ENCODE measurements around the gene MAN1B1.

Gene MAN1B1

DNA sequence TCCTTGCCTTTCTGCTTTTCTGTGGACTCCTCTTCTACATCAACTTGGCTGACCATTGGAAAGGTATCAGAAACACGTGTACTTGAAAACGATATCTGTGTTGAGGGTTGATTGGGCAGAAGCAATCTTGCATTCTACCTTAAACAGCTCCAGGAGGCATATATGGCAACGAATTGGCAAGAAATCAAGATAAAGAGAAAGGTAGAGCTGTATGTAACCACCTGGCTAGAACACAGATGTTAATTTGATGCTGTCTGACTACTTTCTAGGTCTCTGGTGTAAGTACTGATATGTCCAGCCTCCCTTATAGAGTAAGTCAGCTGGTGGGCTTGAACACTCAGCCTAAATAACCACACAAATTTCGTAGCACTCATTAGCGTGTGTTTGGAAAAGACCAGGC lies 1.3 kb downstream of the MAN1B1 start:
- no peak for DNase-seq

DNA sequence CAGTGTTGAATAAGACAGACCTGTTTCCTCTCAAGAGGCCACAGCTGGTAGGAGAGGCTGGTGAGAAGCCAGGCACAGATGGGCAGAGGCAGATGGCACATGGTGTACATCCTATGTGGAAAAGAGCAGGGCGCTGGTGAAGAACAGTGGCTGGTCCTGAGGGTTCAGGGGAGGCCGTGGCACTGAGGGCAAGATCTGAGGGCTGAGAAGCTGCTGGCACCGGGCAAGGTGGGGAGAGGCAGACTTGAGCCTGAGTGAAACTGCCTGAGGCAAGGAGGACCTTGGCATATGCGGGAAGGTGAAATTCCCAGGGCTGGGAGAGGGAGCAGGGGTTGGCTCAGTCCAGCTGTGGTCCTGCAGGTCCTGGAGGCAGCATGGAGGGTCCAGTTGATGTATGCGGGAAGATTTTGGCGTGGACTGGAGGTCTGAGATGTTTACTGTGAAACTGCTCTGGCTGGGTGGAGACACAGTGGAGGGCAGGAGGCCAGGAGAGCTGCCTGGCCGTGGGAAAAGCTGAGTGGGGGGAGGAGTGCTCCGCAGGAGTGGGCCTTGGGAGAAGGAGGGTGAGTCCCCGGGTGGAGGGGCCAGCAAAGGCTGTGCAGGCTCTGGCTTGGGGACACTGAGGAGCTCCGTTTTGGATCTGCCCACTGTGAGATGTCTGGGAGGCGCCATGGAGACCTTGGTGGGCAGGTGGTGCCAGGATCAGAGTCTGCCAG lies 2.6 kb downstream of the MAN1B1 start:
- DNase-seq: no peak

DNA sequence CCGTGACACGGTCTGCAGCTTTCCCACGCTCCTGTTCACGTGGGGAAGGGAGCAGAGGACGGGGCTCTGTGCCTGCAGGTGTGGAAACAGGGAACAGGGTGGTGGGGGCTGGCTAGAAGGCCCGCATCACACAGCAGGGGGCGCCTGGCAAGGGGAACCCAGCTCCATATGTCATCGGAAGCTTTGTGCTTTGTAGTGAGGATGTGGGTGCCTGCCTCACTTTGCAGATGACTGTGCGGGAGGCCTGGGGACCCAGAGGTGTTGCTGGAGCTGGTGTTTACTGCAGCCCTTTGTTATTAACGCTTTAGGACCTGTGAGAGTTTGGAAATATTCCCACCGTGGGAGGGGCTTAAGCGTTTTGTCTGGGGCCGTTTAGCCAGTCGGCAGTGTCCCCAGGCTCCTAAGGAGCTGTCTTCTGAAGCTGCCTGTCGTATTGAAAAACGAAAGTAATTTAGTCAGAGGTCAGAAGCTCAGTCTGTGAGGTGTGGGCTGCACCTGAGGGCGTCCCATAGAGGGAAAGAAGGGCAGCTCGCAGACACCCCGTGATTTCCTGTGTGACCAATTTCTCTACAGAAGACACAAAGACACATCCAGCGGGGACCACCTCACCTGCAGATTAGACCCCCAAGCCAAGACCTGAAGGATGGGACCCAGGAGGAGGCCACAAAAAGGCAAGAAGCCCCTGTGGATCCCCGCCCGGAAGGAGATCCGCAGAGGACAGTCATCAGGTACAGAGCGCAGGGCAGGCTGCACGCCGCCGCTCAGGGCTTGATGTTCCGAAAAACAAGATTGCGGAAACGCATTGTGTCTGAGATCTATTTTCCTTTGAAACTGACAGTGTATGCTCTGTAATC lies 9.1 kb downstream of the MAN1B1 start:
- DNase-seq: no peak

DNA sequence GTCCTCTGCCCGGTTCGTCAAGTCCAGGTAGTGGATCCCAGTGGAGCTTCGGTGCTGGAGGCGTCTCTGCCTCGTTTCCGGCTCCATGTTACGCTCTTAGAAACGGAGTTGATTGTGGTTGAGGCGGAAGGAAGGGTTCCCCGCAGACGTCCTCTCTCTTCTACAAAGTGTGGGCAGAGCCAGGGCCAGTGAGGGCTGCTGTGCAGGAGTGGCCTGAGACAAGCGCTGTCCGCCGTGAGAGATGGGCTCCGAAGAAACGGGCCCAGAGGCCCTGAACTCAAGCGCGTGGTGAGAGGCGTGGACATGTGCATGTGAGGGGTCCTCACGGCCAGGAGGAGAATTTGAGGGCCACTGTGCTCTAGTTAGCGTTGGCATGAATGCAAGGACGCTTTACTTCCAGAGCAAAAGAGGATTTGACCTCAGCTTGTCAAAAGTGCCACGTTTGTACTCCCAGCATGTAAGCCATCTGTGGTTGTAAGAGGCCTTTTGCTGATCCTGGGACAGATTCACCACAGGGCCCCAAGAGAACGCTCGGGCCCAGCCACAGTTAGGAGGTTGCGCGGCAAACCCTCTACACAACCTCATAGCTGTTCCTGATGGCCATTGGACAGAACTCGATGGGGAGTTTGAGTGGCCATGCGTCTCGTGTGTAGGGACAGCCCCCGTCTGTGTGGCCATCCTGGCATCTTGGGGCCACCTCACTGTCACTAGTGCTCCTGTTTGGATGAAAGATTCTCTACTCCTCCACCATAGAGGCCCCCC lies 10.2 kb downstream of the MAN1B1 start:
- no peak for DNase-seq

DNA sequence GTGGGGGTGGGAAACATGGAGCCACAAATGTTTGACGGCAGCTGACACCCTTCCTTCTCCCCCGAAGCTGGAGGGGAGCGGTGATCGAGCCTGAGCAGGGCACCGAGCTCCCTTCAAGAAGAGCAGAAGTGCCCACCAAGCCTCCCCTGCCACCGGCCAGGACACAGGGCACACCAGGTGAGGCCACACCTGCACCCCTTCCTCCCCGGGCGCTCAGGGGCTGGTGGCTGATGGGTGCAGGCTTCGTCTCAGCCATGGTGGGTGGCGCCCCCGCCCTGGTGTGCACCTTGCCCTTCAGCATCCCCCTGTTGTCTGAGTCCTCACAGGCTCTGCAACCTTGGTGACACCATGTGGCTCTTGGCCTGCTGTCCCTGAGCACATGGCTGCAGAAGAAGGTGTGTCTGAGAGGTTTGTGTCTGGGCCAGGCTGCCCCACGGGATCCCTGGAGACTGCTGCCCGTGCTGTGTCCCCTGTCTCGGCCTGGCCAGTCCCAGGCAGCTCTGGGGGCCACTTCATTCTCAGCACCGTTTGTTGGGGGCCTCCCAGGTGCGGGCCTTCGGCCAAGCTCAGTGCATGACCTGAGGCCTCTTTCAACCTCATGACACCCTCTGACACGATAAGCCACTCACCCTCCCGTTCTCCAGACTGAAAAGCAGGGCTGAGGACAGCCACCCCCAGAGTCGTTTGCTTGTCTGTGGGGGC lies 11.1 kb downstream of the MAN1B1 start:
- no peak for DNase-seq

DNA sequence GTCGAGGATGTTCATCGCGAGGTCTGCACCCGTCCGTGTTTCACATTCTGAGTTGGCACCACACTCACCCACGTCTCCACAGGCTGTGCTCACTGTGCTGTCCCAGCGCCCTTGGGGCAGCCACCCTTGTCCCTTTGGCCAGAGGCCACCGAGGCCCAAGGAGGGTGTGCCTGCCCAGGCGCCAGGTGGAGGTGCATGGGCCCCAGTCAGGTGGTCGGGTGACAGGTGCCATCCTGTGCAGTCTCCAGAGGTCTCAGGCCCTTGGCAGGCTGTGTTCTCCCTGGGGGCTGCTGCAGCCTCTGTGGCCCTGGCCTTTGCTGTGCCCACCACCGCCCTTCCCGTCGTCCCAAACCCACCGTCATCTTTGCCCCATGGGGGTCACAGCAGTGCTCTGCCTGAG lies 12.4 kb downstream of the MAN1B1 start:
- no peak for DNase-seq

DNA sequence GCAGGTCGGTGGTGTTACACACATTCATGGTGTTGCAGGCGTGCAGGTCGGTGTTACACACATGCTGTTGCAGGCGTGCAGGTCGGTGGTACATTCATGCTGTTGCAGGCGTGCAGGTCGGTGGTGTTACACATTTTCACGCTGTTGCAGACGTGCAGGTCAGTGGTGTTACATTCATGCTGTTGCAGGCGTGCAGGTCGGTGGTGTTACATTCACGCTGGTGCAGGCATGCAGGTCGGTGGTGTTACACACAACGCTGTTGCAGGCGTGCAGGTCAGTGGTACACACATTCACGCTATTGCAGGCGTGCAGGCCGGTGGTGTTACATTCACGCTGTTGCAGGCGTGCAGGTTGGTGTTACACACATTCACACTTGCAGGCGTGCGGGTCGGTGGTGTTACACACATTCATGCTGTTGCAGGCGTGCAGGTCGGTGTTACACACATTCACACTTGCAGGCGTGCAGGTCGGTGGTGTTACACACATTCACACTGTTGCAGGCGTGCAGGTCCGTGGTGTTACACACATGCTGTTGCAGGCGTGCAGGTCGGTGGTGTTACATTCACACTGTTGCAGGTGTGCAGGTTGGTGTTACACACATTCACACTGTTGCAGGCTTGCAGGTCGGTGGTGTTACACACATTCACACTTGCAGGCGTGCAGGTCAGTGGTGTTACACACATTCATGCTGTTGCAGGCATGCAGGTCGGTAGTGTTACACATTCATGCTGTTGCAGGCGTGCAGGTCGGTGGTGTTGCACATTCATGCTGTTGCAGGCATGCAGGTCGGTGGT lies 16.6 kb downstream of the MAN1B1 start:
- DNase-seq: no peak

DNA sequence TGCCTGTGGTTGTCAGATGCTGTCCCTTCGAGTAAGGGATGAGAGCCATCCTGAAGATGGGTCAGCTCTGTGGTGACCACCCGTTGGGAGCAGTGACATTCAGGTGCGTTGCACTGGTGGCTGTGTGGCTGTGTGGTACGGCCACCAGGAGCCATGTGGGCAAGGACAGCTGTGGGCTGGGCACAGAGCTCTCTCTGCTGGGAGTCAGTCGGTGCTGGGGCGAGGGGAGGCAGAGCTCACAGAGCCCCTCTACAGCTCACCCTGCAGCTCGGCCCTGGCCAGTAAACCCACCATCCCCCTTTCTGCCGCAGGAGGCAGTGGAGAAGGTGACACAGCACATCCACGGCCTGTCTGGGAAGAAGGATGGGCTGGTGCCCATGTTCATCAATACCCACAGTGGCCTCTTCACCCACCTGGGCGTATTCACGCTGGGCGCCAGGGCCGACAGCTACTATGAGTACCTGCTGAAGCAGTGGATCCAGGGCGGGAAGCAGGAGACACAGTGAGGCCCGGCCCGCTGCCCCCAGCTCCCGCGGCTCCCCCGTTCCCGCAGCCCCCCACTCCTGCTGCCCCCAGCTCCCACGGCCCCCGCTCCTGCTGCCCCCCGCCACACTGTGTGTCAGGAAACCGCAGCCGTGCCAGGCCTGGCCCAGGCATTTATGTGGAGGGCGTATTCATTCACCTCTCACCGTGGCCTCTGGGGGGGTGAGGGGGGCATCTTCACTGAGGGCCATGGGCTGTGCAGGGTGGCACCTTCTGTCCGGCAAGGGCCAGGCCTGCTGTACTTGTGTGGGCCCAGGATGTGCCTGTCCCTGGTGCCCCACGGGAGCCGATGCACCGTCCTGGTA lies 19.3 kb downstream of the MAN1B1 start:
- DNase-seq: no peak

DNA sequence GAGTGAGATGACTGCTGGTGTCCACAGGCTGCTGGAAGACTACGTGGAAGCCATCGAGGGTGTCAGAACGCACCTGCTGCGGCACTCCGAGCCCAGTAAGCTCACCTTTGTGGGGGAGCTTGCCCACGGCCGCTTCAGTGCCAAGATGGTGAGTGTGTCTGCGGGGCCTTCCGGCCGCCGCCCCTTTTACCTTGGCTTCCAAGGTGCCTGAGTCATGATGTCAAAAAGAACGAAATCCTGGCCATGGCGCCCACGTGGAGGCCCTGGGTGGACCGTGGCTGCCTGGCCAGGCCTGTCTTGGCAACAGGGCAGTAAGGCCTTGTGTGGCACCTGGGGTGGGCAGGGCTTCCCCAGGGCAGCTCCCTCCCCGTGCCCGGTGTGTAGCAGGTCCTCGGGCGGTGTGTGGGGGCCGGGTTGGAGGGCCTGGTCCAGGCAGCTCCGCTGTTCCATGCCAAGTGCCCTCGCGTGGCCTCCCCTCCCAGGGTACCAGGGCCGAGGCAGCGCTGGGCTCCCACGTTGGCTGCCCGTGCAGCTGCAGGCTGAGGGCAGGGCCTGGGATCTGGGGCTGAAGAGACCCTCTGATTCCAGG lies 20.0 kb downstream of the MAN1B1 start:
- no peak for DNase-seq

DNA sequence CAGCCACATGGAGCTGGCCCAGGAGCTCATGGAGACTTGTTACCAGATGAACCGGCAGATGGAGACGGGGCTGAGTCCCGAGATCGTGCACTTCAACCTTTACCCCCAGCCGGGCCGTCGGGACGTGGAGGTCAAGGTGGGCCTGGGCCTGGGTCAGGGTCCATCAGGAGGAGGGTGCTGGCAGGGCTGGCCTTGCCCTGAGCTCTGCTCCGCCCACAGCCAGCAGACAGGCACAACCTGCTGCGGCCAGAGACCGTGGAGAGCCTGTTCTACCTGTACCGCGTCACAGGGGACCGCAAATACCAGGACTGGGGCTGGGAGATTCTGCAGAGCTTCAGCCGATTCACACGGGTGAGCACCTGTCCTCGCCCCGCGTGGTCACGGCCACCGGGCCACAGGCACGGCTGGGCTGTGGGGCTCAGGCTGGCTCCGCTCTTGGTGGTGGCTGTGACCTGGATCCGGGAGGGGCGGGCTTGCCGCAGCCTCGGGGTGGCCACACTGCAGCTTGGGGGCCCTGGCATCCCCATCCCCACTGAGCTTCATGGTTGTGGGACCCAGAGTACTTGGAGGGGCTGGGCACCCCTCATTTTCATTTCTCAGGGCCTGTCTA lies 20.6 kb downstream of the MAN1B1 start:
- DNase-seq: no peak

DNA sequence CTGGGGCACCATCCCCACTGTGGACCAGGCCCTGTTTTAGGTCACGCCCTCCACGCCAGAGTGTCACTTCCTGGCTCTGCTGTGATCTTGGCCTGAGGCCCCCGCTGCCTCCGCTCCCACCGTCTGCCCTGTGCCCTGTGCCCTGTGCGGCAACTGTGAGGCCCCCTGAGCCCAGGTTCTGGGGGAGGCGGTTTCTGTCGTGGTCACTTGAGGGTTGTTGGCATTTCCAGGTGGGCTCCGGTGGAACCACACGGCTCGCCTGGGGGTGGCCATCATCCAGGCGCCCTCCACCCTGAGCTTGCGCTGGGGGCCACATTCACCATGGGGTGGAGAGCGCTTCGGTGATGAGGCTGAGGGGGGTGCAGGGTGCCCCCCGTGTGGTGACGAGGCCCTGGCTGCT lies 21.2 kb downstream of the MAN1B1 start:
- DNase-seq: no peak

DNA sequence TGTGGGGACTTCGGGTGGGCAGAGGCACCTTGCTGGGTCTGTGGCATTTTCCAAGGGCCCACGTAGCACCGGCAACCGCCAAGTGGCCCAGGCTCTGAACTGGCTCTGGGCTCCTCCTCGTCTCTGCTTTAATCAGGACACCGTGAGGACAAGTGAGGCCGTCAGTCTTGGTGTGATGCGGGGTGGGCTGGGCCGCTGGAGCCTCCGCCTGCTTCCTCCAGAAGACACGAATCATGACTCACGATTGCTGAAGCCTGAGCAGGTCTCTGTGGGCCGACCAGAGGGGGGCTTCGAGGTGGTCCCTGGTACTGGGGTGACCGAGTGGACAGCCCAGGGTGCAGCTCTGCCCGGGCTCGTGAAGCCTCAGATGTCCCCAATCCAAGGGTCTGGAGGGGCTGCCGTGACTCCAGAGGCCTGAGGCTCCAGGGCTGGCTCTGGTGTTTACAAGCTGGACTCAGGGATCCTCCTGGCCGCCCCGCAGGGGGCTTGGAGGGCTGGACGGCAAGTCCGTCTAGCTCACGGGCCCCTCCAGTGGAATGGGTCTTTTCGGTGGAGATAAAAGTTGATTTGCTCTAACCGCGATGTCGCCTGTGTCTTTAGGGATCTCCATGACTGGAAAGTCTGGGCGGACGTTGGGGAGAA lies 21.9 kb downstream of the MAN1B1 start:
- no peak for DNase-seq

DNA sequence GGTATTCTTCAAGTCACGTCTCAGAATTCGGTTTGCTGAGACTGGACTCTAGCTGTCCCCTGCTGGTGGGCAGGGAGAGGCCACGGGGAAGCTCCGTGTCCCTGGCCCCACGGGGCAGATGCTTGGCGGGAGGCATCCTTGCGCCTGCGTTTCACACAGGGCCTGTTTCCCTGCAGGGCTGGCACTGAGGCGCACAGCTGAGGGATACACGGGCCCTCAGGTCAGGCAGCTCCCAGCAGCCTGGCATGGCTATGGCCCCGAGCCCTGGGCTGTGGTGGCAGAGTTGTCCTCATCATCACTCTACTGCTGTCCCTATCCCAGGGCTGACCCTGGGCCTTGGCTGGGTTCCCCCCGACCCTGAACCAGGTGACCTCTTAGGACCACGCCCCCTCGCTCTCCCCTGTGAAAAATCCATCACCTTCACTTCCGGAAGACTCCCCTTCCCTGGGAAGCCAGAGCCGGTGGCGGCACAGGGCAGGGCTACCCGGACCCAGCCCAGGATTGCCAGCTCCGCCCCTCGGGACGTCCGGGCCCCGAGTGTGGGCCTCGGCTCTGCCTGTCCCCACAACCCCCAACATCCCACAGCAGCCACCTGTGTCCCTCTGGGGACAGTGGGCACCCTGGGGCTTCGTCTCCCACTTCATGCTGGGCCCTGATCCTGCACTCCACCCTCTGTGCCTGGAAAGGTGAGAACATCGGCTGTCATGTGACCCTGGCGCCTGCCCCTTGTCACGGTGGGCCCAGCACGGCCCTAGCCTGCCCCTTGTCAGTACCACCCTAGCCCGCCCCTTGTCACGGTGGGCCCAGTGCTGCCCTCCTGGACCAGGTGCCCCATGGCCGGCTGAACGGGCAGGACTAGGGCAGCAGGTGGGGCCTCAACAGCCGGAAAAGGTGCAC lies 22.7 kb downstream of the MAN1B1 start:
- DNase-seq: no peak

DNA sequence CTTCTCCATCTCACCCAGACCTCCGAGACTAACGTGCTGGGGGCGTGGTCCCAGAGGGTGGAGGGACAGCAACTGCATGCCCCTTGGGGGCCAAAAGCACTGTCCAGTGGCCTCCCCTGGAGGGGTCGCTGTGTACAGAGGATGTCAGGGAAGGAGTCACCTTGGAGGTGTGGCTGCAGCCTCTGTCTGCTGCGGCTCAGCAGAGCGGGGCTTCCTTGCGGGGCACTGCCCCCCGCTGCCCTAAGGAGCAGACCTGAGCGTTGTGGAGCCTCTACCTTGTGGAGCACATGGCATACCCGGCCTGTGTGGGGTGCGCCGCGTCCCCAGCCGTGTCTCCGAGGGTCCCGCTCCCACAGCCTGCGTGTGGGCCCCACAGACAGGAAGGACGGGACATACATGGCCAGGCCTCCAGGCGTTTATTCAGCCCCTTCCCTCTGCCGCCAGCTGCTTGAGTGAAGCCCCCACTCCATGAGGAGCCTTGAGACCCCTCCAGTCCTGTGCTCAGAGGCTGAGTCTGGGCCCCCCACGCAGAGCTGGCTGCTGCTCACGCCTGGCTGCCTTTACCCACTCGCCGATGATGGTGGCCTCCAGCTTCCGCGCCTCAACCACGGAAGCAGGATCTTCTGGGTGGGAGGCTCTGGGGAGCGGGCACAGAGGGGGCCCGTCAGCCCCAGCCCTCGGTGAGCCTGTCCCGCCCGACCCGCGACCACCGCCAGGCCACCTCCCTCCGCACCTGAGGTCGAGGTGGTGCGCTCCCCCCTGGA lies 23.5 kb downstream of the MAN1B1 start:
- DNase-seq: no peak

DNA sequence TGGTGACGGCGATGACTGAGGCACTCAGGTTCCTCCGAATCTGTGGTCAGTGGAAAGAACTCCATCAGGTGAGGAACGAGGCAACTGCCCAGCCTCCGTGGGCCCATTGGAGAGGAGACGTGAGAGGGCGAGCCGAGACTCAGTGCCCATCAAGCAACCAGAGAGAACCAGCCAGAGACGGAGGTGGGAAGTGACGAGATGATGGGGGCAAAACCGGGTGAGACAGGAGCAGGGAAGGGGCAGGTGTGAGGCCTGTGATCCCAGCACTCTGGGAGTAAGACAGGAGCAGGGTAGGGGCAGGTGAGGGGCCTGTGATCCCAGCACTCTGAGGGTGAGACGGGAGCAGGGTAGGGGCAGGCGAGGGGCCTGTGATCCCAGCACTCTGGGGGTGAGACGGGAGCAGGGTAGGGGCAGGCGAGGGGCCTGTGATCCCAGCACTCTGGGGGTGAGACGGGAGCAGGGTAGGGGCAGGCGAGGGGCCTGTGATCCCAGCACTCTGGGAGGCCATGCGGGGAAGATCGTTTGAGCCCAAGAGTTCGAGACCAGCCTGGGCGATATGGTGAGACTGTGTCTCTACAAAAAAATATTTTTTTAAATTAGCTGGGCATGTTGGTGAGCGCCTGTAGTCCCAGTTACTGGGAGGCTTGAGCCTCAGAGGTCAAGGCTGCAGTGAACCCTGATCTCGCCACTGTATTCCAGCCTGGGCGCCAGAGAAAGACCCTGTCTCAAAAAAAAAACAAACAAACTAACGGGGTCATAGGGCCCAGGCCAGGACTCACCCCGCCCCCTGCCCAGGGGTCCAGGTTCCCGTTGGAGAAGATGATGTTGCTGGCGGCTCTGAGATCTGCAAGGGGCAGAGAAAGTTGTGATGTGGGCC lies 24.4 kb downstream of the MAN1B1 start:
- DNase-seq: no peak

DNA sequence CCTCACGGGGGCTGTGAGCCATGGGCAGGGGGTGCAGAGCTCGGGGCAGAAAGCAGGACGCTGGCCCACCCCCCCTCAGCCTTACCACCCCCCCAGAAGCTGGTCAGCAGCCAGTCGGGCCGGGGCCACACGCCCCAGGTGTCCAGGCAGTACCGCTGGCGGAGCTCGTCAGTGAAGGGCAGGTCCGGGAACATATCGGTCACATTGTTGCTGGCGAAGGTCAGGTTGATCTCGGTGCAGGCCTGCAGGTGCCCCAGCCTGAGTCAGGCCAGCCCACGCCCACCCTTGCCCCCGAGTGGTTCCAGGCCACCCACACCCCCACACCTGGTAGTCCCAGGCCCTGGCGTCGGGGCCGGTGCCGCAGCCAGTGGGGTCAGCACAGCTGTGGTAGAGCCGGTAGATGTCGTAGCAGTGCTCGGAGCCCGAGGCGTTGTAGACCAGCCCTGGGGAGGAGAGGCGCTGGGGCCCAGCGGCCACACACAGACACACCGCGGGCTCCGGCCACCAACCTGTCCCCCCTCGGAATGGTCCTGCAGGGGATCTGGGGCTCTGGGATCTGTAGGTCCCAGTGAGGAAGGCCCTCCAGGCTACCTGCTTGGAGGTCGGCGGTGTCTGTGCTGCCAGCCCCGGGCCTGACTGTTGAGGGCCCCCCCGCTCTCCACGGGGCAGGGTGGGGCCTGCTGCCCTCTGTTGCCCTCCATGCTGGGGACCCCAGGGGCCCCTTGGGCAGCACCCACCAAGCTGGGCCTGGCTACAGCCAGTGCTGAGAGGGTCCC lies 25.2 kb downstream of the MAN1B1 start:
- DNase-seq: no peak
